GM21528 (cell line): ENCODE data around the gene GOLGA6L26.
"Not testable (repeated sequence)": the region's sequence is repeated elsewhere in the genome, so short reads cannot be mapped to it uniquely, and the experiment has no call there.

Experiments
- ATAC-seq: cut with Tn5 transposase; IDR thresholded peaks from one replicate; pipeline ENCODE4 v1.9.1; 2021; ENCODE audit warnings: mild to moderate bottlenecking, moderate library complexity; ENCODE audit not compliant: unreplicated experiment, low FRiP score

The GOLGA6L26 gene, protein sequence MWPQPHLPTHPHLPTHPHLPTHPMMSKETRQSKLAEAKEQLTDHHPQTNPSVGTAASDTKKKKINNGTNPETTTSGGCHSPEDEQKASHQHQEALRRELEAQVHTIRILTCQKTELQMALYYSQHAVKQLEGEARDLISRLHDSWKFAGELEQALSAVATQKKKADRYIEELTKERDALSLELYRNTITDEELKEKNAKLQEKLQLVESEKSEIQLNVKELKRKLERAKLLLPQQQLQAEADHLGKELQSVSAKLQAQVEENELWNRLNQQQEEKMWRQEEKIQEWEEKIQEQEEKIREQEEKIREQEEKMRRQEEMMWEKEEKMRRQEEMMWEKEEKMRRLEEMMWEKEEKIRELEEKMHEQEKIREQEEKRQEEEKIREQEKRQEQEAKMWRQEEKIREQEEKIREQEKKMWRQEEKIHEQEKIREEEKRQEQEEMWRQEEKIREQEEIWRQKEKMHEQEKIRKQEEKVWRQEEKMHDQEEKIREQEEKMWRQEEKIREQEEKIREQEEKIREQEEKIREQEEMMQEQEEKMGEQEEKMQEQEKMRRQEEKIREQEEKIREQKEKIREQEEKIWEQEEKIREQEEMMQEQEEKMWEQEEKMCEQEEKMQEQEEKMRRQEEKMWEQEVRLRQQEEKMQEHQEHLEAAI

DNA sequence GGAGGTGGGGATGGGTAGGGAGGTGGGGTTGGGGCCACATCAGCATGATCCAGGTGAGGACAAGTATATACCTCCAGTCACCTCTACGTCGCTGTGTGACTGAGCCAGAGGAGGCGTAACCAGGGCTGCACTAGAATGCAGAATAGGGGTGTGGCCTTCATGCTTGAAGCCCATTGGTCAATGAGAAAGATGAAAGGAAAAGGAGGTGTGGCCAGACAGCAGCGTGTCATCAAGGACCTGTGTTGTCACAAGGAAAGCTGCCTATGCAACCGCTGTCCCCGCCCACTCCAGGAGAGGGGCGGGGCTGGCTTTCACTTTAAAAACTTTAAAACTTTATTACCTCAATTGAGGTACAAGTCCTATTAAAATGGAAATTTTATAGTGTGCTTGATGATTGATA, at the start of gene GOLGA6L26:
TSS of gene GOLGA6L26 (minus strand) at position 101 of the 400 bp plus-strand sequence. CDS start at position 40, 61 bp downstream.
- not testable (repeated sequence) for ATAC-seq

DNA sequence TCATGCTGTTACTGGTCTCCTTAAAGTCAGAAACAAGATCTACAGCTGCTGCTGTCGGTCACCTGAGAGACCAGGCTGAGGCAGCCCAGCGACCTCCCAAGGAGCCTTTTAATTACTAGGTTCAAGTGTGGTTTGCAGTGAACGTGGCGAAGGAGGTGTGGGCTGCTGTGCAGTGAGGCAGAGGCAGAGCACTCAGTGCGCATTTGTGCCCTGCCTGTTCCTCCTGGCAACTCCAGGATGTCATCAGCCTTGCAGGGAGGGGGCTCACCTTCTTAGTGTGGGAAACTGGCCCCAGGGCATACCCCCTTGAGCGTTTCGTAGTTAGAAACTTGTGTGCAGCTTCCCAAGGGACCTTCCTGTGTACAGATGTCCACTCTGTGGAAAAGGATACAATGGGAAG, 47.2 kb upstream of the GOLGA6L26 start:
- not testable (repeated sequence) for ATAC-seq

DNA sequence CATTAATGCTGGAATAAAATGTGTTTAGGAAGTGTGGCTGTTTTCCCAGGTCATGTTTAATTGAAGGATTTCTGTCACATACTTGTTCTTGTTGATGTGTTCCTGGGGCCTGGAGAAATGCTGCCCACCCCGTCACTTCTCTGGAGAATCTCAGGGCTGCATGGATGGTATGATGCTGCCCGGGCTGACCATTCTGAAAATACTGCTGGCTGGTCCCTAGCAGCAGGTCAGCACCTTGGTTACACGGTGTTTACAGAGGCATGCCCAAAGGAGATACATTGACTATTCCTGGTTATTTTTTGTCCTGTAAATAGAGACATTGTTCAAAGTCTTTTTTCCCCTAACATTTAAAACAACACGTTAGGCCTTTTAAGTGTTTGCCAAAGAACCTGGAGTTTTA, 46.7 kb upstream of the GOLGA6L26 start:
- not testable (repeated sequence) for ATAC-seq

DNA sequence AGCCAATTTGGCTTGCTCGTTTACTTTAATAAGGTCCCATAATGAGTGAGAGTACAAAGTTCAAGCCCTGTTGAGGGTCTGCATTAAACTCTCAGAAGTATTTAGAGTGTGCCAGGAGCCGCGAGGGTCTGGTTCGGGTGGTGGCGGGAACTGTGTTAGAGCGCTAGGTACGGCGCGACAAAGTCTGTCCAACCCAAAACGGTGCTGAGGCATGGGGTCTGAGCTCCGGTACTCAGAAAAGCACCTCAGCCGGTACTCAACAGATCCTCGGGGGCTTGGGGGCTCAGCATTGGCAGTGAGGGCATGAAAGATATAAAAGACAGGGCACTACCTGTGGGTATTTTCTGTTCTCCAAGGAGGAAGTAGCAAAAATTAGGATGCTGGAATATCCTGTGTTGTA, 45.0 kb upstream of the GOLGA6L26 start:
- not testable (repeated sequence) for ATAC-seq

DNA sequence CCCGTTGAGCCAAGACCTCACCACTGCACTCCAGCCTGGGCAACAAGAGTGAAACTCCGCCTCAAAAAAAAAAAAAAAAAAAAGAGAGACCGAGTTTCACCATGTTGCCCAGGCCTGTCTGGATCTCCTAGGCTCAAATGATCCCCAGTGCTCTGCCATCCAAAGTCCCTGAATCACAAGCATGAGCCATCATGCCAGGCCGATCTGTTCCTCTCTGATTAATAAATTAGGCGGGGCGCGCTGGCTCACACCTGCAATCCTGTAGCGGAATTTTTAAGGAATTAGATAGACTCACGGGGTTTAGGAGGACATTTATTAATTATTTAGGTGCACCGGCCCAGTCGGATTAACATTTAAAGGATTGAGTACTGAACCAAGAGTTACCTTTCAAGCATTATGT, 40.2 kb upstream of the GOLGA6L26 start:
- not testable (repeated sequence) for ATAC-seq

DNA sequence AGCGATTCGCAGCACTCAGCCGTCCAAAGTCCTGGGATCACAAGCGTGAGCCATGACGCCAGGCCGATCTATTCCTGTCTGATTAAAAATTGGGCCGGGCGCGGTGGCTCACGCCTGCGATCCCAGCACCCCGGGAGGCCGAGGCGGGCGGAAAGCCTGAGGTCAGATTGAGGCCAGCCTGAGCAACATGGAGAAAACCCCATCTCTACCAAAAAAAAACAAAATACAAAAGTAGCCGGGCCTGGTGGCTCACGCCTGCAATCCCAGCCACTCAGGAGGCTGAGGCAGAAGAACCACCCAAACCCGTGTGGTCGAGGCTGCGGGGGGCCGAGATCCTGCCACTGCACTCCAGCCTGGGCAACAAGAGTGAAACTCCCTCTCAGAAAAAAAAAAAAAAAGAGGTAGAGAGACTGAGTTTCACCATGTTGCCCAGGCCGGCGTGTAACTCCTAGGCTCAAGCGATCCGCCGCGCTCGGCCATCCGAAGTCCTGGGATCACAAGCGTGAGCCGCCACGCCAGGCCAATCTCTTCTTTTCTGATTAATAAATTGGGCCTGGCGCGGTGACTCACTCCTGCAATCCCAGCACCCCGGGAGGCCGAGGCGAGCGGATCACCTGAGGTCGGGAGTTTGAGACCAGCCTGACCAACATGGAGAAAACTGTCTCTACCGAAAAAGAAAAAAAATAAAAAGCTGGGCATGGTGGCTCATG, 39.0 kb upstream of the GOLGA6L26 start:
- ATAC-seq = not testable (repeated sequence)

DNA sequence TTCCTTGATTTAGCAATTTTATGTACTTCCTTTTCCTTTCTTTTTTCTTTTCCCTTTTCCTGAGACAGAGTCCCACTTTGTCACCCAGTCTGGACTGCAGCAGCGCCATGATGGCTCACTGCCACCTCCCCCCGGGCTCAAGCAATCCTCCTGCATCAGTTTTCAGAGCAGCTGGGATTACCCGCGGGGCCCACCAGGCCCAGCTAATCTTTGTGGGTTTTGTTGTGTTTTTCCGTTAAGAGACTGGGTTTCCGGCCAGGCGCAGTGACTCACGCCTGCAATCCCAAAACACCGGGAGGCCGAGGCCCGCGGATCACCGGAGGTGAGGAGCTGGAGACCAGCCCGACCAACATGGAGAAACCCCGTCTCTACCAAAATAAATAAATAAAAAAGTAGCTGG, 38.3 kb upstream of the GOLGA6L26 start:
- no peak for ATAC-seq

DNA sequence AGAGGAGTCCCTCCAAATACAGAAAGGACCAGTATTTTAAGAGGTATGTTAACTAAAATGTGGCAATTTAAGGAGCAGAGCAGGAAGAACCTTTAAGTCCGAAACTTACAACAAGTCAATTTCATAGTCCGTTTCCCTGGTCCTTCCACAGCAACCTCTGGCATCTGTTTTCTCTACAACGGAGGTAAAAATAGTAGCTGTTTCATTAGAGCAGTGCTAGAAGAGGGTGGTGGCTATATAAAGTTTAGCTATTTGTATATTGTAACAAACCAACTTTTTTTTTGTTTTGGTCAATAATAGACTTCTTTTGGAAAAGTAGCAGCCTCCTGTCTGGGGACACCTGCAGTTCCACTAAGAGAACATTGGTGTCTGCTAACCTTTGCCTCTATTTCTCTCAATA, 37.9 kb upstream of the GOLGA6L26 start:
- not testable (repeated sequence) for ATAC-seq

DNA sequence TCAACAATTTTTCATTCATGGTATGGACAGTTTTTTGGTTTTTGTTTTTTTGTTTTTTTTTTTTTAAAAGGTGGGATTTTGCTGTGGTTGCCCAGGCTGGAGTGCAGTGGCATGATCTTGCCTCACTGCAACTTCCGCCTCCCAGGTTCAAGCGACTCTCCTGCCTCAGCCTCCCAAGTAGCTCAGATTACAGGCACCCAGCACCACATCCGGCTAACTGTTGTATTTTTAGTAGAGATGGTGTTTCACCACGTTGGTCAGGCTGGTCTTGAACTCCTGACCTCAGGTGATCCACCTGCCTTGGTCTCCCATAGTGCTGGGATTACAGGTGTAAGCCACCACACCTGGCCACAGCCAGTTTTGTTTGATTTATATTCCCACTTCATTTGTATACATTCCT, 37.1 kb upstream of the GOLGA6L26 start:
- ATAC-seq = not testable (repeated sequence)

DNA sequence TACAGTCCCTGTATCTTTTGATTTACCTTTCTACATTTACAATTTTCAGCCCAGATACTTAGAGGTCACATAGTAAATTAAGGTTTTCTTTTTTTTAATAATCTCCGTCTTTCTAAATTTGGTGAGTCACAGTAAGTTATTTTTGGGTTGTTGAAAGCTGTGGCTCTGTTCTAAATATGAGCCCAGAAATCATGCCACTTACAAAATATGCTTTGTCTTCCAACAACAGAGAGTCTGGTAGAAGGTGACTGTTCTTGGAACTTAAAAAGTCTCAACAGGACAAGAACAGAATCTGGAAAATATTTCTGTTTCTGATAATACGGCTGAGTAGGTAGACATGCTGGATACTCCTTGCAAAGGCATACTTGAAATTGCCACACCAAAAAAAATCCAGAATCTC, 36.6 kb upstream of the GOLGA6L26 start:
- ATAC-seq = no peak

DNA sequence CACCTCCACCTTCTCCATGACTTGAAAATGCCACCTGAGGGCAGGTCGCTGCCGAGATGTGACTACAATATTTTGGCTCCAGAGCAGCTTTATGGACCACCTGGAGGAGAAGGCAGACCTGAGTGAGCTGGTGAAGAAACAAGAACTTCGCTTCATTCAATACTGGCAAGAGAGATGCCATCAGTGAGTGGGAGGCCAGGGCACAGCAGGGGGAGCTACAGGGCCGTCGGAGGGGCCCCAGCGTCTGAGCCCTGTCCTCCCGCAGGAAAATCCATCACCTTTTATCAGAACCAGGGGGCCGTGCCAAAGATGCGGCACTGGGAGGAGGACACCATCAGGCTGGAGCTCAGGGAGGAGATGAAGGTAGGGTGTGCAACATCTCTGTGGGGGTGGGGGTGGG, 30.3 kb upstream of the GOLGA6L26 start:
- not testable (repeated sequence) for ATAC-seq

DNA sequence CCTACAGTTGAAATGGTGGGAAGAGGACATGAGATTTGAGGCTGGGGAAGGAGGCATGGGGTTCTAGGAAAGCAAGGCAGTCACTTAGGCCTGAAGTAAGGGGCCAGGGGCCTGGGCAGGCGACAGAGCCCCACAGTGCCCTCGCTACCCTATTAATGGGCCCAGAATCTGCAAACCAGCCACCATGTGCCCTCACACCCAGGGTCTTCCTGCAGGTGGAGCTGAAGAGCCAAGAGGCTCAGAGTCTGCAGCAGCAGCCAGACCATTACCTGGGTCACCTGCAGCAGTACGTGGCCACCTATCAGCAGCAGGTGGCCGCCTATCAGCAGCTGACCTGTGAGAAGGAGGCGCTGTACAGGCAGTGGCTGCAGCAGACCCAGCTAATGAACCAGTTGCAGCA, 28.6 kb upstream of the GOLGA6L26 start:
- ATAC-seq = not testable (repeated sequence)

DNA sequence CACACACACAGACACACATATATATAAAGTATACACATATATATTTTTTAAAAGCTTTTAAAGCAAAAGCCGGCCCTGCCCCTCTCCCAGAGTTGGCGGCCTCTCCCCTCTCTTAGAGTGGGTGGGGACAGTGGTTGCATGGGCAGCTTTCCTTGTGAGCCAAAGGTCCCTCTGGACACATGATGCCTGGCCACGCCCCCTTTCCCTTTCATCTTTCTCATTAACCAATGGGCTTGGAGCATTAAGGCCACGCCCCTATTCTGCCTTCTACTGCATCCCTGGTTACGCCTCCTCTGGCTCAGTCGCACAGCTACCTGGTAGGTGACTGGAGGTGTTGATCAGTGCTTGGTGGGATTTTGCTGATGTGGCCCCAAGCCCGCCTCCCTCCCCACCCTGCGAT, 20.5 kb upstream of the GOLGA6L26 start, which contains the start of gene GOLGA8S:
TSS of gene GOLGA8S (plus strand) at position 301 of the 400 bp plus-strand sequence. CDS start at position 363, 62 bp downstream.
- ATAC-seq = not testable (repeated sequence)

DNA sequence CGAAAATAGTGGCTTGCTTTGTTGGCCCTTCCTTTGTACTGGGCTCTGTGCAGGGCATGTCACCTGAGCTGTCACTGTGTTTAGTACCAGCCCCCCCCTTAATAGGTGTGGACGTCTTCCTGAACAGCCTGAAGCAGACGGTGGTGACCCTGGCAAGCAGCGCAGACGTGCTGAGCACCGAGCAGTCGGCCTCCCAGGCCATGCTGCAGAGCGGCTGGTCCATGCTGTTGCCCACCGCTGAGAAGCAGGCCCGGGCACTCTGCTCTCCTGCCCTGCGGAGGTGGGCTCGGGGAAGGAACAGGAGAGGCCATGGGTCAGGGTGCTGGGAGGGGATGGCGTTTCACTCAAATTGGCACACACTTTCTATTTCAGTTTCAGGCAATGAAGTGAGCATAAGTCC, 22.8 kb downstream of the GOLGA6L26 start:
- ATAC-seq = not testable (repeated sequence)

DNA sequence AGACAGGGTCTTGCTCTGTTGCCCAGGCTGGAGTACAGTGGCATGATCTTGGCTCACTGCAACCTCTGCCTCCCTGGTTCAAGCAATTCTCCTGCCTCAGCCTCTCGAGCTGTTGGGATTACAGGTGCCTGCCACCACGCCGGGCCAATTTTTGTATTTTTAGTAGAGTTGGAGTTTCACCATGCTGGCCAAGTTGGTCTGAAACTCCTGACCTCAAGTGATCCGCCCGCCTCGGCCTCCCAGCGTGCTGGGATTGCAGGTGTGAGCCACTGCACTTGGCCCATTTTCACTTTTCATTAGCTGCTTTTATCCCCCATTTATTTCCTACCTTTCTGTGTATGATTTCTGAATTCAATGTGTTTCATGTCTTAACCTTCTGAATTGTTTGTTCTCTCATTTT, 28.1 kb downstream of the GOLGA6L26 start:
- not testable (repeated sequence) for ATAC-seq

DNA sequence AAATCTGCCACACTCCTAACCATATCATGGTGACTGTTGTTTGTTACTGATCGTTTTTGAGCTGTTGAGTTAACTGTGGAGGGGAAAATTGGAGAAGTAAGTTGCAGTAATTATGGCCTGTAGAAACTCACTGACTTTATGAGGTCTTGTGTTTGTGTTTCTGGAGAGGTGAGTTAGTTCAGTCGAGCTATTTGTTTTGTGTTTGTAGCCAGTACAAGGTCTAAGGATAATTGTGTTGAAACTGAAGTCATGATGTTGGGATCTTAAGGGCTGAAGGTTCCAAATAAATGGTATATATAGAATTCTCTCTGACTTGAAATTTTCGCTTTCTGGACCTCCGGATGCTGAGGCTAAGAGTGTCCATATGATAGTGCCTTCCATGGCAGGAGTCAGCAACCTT, 29.2 kb downstream of the GOLGA6L26 start:
- not testable (repeated sequence) for ATAC-seq

DNA sequence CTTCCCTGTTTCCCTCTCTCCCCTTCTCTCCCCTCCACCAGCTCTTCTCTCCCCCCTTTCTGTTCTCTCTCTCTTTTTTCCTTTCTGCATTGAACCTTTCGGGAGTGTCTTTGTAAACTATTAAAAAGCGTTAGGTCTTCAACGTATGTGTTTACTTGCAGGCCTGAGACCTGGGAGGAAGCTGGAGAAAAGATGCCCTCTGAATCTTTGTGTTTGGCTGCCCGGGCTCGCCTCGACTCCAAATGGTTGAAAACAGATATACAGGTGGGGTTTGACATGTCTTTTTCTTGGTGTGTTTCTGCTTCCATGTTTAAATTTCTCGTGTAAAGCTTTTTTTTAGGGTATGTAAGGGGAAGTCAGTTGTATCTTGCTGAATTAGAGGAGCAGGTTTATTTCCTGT, 29.7 kb downstream of the GOLGA6L26 start:
- ATAC-seq = not testable (repeated sequence)

DNA sequence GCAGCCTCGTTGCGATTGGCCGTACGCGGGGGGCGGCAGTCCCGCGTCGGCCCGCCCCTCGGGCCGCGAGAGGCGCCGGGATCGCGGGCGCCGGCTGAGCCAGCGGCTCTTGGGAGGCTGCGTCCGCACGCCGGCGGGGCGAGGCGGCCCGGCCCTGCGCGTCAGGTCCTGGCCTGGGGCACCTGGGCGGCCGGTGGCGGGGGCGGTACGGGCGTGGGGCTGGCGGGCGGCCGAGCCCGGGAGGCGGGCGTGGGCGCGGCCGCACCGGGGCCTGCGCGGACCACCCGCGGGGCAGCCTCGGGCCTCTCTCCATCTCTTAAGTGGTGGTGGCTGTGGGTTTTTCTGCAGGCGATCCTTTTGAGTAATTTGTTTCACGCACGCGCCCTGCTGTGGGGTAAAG, 30.3 kb downstream of the GOLGA6L26 start:
- not testable (repeated sequence) for ATAC-seq

DNA sequence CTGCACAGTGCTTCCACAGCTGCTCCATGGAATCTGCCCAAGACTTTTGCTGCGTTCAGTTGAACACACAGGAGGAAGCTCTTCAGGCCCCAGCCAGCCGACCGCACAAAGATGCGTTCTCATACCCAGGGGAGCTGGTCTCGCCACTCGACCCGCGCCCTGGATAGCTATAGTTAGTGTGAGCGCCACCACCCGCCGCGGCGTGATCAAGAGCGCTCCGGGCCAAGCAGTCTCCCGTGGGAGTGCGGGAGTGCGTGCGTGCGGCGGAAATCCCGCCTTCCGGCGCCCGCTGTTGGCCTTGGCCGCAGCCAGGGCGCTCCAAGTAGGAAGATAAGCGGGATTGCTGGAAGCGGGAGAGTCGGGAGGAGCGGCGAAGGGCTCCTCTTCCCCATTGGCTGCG, 30.8 kb downstream of the GOLGA6L26 start:
- ATAC-seq = not testable (repeated sequence)
